GM12878 (cell line): Measurements from ENCODE around the gene OCA2. TPM values are rescaled to one million over a fixed set of nuclear protein-coding genes. Genes with fewer than 3 reads are reported as not detected.

Experiments used
- ATAC-seq: fragments of 200-7000 bp; cut with Tn5 transposase; 3 replicates; pipeline ENCODE4 v1.9.1; 2020; ENCODE audit warnings: mild to moderate bottlenecking, moderate library complexity
- BruUV-seq: library from RNA; stranded (reverse); fragments of 400-500 nt; replicated peaks from 2 replicates; lab custom pipeline; 2021; lab: Mats Ljungman, UMichigan
- CTCF ChIA-PET: fragments of 300-600 bp; sonication (Branson Sonifier 250); formaldehyde crosslinking; extraction: SDS; loops from one replicate; lab custom pipeline; 2021; ENCODE audit warnings: inconsistent platforms; lab: Yijun Ruan, JAX
- POLR2A ChIA-PET: fragments of 350-600 bp; formaldehyde crosslinking; extraction: SDS; loops from one replicate; lab custom pipeline; 2021; ENCODE audit warnings: inconsistent platforms; lab: Charles Lee
- RAD21 ChIA-PET: fragments of 300-600 bp; sonication (Branson Sonifier 250); formaldehyde crosslinking; loops from one replicate; lab custom pipeline; 2023; ENCODE audit warnings: antibody characterized with exemption; ENCODE audit not compliant: unreplicated experiment; lab: Charles Lee
- SMC1A ChIA-PET: fragments of 300-600 bp; sonication (Branson Sonifier 250); formaldehyde crosslinking; loops from one replicate; lab custom pipeline; 2023; ENCODE audit not compliant: unreplicated experiment, uncharacterized antibody; lab: Charles Lee
- DNase-seq: peaks from one replicate; pipeline ENCODE4 v3.0.0-alpha.2; 2011; ENCODE audit warnings: low read depth, low spot score
- FAIRE-seq: peaks from 3 replicates; lab custom pipeline; 2011; peaks lifted over from hg19 to GRCh38; lab: Jason Lieb, UNC
- H2AFZ ChIP-seq: 2 replicates; pipeline ENCODE4 v1.6.0; 2011; ENCODE audit warnings: low read depth, low read length, control low read depth; ENCODE audit not compliant: control insufficient read depth
- H3K27ac ChIP-seq: 2 replicates; pipeline ENCODE4 v1.5.1; 2011; ENCODE audit warnings: control low read depth; ENCODE audit not compliant: control insufficient read depth, insufficient read depth
- H3K27me3 ChIP-seq, 2 experiments: replicated peaks in 1 of 2; 2 replicates each; pipeline versions ENCODE4 v1.6.0 to v1.6.1; 2011; ENCODE audit warnings: low read length in 1 of 2; ENCODE audit not compliant: control insufficient read depth in 2 of 2, insufficient read depth in 2 of 2
- H3K36me3 ChIP-seq, 2 experiments: 2 replicates each; pipeline ENCODE4 v1.5.1; 2011; ENCODE audit warnings: low read length in 1 of 2; ENCODE audit not compliant: control insufficient read depth in 2 of 2, insufficient read depth in 2 of 2
- H3K4me1 ChIP-seq: 2 replicates; pipeline ENCODE4 v1.6.1; 2011; ENCODE audit warnings: mild to moderate bottlenecking, low read length, moderate library complexity, mixed read lengths; ENCODE audit not compliant: control insufficient read depth, insufficient read depth
- H3K4me2 ChIP-seq: 2 replicates; pipeline ENCODE4 v1.6.0; 2011; ENCODE audit warnings: control low read depth; ENCODE audit not compliant: control insufficient read depth, insufficient read depth
- H3K4me3 ChIP-seq: fragments of 200-600 bp; sonication (generic); 2 replicates; pipeline ENCODE4 v1.5.1; 2016
- H3K79me2 ChIP-seq: 2 replicates; pipeline ENCODE4 v1.6.0; 2011; ENCODE audit warnings: low read length; ENCODE audit not compliant: control insufficient read depth, insufficient read depth
- H3K9ac ChIP-seq: 2 replicates; pipeline ENCODE4 v1.8.0; 2011; ENCODE audit warnings: low read length, control low read depth, mixed read lengths; ENCODE audit not compliant: control insufficient read depth, insufficient read depth
- H3K9me3 ChIP-seq: replicated peaks from 3 replicates; pipeline ENCODE4 v1.5.1; 2011; ENCODE audit warnings: mild to moderate bottlenecking, low read length; ENCODE audit not compliant: control insufficient read depth, insufficient read depth
- H4K20me1 ChIP-seq: 2 replicates; pipeline ENCODE4 v1.6.0; 2011; ENCODE audit not compliant: control insufficient read depth, insufficient read depth
- CBX3 ChIP-seq: fragments of 200-600 bp; sonication (generic); IDR thresholded peaks from 2 replicates; pipeline ENCODE4 v1.6.1; 2016; ENCODE audit warnings: low read depth, borderline replicate concordance
- CUX1 ChIP-seq: IDR thresholded peaks from 2 replicates; pipeline ENCODE4 v1.6.1; 2012; ENCODE audit warnings: improper control_type of control experiment, low read depth, low read length; ENCODE audit not compliant: insufficient replicate concordance
- JUNB ChIP-seq: IDR thresholded peaks from 2 replicates; pipeline ENCODE4 v1.6.1; 2016; ENCODE audit warnings: antibody characterized with exemption, mild to moderate bottlenecking
- NR2C1 ChIP-seq: fragments of 450-650 bp; IDR thresholded peaks from 2 replicates; pipeline ENCODE4 v1.6.1; 2017; ENCODE audit warnings: antibody characterized with exemption, mild to moderate bottlenecking, moderate library complexity
- PAX5 ChIP-seq: IDR thresholded peaks from 2 replicates; pipeline ENCODE4 v1.6.1; 2011; ENCODE audit warnings: low read depth, low read length, borderline replicate concordance
- RUNX3 ChIP-seq: IDR thresholded peaks from 2 replicates; pipeline ENCODE4 v1.6.1; 2012; ENCODE audit warnings: low read length, inconsistent platforms
- SMARCA5 ChIP-seq: fragments of 450-650 bp; IDR thresholded peaks from 2 replicates; pipeline ENCODE4 v1.6.1; 2017; ENCODE audit warnings: mild to moderate bottlenecking
- STAT3 ChIP-seq: IDR thresholded peaks from 2 replicates; pipeline ENCODE4 v1.6.1; 2011; ENCODE audit warnings: low read depth, low read length, improper control_type of control experiment
- WGBS: methylation state at CpG from one replicate; pipeline ENCODE4 v1.1.6; 2016; ENCODE audit warnings: low lambda C conversion rate; ENCODE audit not compliant: insufficient replicate concordance, insufficient coverage; ENCODE audit errors: missing lambda C conversion rate; 5-methylcytosine and 5-hydroxymethylcytosine counted together
- in situ Hi-C: fragments of 300-500 bp; cut with MboI; formaldehyde crosslinking; loops from 9 replicates; pipeline ENCODE4 v1.14.3; 2018; ENCODE audit warnings: mixed read lengths
- intact Hi-C: fragments of 100-400 bp; cut with micrococcal nuclease; formaldehyde crosslinking; loops from one replicate; pipeline ENCODE4 v1.14.2; 2022; ENCODE audit not compliant: unreplicated experiment
- polyA plus RNA-seq, 11 experiments: library from polyadenylated mRNA; depleted of rRNA in 4 of 11; unstranded in 6 of 11; stranded (reverse) in 5 of 11; fragments of >200 nt; fragmentation: Nextera tagmentation in 4 of 11; fragmentation: Illumina TruSeq in 1 of 11; extraction: Ambion mirVana in 4 of 11; extraction: Trizol in 1 of 11; gene quantifications; 1 replicate in 1 of 11; 2 replicates in 10 of 11; pipeline versions ENCODE4 v1.2.1 to v1.2.3, GENCODE V29; 2011 to 2016; ENCODE audit warnings: inconsistent platforms in 2 of 11, missing spikeins in 2 of 11, low read depth in 1 of 11
- total RNA-seq, 4 experiments: library from RNA; depleted of rRNA in 3 of 4; stranded (reverse); fragments of >200 nt in 3 of 4; fragmentation: Illumina TruSeq in 1 of 4; extraction: Trizol in 1 of 4; gene quantifications; 2 replicates each; pipeline versions ENCODE4 v1.2.1 to v1.2.3, GENCODE V29; 2013 to 2021
- TF ChIP-seq, protein P1 (sequence below): fragments of 450-650 bp; formaldehyde crosslinking; IDR thresholded peaks from 2 replicates; pipeline ENCODE4 v1.4.0; 2022; ENCODE audit warnings: mild to moderate bottlenecking, moderate library complexity
- TF ChIP-seq, protein P2 (sequence below): fragments of 450-650 bp; IDR thresholded peaks from 2 replicates; pipeline ENCODE4 v1.6.1; 2016; ENCODE audit warnings: mild to moderate bottlenecking
- TF ChIP-seq, protein P3 (sequence below): fragments of 450-650 bp; formaldehyde crosslinking; IDR thresholded peaks from 2 replicates; pipeline ENCODE4 v1.5.0; 2022; ENCODE audit warnings: mild to moderate bottlenecking, missing genetic modification characterization

OCA2 gene
- total and polyA plus RNA-seq, 10 of the 15 experiments (the other 5 are each of a cell fraction or from before 2014, with no cell fraction given): 0.04 to 1.8 TPM; not detected in 8

GRCh38 chr15:28037969-28038590 lies 61.0 kb downstream of the OCA2 start:
- CTCF ChIA-PET: no interaction called here
- POLR2A ChIA-PET: no interaction called here
- in situ Hi-C loops: no loop called here
- Histone ChIP-seq H3K9me3 (no peaks in the 10 kb centered on the region), H3K4me3 (no peak overlapping the region), H3K79me2 (no peaks in the 10 kb centered on the region), H3K27ac (no peak overlapping the region), H4K20me1 (no peaks in the 10 kb centered on the region), H2AFZ (no peak overlapping the region), H3K27me3 (no peaks in the 10 kb centered on the region), H3K4me1 (no peaks in the 10 kb centered on the region), H3K9ac (no peak overlapping the region), H3K4me2 (no peak overlapping the region), H3K36me3 (no peaks in the 10 kb centered on the region)
- FAIRE-seq (no peak), DNase-seq (no peak), ATAC-seq (no peak)
- RAD21 ChIA-PET: no interaction called here
- BruUV-seq: no TSS peak
- WGBS: 38% methylated on average over 4 of the region's 4 CpGs
- SMC1A ChIA-PET: no interaction called here
- intact Hi-C loops: no loop called here
- TF ChIP-seq JUNB: no peak
- TF ChIP-seq, protein P1, sequence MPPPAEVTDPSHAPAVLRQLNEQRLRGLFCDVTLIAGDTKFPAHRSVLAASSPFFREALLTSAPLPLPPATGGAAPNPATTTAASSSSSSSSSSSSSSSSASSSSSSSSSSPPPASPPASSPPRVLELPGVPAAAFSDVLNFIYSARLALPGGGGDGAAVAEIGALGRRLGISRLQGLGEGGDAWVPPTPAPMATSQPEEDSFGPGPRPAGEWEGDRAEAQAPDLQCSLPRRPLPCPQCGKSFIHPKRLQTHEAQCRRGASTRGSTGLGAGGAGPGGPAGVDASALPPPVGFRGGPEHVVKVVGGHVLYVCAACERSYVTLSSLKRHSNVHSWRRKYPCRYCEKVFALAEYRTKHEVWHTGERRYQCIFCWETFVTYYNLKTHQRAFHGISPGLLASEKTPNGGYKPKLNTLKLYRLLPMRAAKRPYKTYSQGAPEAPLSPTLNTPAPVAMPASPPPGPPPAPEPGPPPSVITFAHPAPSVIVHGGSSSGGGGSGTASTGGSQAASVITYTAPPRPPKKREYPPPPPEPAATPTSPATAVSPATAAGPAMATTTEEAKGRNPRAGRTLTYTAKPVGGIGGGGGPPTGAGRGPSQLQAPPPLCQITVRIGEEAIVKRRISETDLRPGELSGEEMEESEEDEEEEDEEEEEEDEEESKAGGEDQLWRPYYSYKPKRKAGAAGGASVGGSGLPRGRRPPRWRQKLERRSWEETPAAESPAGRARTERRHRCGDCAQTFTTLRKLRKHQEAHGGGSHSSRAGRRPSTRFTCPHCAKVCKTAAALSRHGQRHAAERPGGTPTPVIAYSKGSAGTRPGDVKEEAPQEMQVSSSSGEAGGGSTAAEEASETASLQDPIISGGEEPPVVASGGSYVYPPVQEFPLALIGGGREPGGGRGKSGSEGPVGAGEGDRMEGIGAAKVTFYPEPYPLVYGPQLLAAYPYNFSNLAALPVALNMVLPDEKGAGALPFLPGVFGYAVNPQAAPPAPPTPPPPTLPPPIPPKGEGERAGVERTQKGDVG: no peak
- TF ChIP-seq RUNX3: no peak
- no peak for TF ChIP-seq STAT3
- TF ChIP-seq CUX1: no peak
- no peak for TF ChIP-seq NR2C1
- TF ChIP-seq CBX3: no peak
- TF ChIP-seq, protein P2, sequence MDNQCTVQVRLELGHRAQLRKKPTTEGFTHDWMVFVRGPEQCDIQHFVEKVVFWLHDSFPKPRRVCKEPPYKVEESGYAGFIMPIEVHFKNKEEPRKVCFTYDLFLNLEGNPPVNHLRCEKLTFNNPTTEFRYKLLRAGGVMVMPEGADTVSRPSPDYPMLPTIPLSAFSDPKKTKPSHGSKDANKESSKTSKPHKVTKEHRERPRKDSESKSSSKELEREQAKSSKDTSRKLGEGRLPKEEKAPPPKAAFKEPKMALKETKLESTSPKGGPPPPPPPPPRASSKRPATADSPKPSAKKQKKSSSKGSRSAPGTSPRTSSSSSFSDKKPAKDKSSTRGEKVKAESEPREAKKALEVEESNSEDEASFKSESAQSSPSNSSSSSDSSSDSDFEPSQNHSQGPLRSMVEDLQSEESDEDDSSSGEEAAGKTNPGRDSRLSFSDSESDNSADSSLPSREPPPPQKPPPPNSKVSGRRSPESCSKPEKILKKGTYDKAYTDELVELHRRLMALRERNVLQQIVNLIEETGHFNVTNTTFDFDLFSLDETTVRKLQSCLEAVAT: no peak
- no peak for TF ChIP-seq PAX5
- TF ChIP-seq, protein P3, sequence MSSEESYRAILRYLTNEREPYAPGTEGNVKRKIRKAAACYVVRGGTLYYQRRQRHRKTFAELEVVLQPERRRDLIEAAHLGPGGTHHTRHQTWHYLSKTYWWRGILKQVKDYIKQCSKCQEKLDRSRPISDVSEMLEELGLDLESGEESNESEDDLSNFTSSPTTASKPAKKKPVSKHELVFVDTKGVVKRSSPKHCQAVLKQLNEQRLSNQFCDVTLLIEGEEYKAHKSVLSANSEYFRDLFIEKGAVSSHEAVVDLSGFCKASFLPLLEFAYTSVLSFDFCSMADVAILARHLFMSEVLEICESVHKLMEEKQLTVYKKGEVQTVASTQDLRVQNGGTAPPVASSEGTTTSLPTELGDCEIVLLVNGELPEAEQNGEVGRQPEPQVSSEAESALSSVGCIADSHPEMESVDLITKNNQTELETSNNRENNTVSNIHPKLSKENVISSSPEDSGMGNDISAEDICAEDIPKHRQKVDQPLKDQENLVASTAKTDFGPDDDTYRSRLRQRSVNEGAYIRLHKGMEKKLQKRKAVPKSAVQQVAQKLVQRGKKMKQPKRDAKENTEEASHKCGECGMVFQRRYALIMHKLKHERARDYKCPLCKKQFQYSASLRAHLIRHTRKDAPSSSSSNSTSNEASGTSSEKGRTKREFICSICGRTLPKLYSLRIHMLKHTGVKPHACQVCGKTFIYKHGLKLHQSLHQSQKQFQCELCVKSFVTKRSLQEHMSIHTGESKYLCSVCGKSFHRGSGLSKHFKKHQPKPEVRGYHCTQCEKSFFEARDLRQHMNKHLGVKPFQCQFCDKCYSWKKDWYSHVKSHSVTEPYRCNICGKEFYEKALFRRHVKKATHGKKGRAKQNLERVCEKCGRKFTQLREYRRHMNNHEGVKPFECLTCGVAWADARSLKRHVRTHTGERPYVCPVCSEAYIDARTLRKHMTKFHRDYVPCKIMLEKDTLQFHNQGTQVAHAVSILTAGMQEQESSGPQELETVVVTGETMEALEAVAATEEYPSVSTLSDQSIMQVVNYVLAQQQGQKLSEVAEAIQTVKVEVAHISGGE (CRISPR knock-in tag): no peak
- no peak for TF ChIP-seq SMARCA5
